Activated CD4-positive, alpha-beta T cell treated with anti-CD3 and anti-CD28 coated beads for 24 hours (primary cell): Measurements from ENCODE around the gene LTB4R.
"Not testable (repeated sequence)": the region's sequence is repeated elsewhere in the genome, so short reads cannot be mapped to it uniquely, and the experiment has no call there.

Experiments used
- DNase-seq, 2 donors: peaks; one replicate each; pipeline ENCODE4 v3.0.0-alpha.2; 2020; ENCODE audit warnings: low read depth in 2 of 2

Gene LTB4R

GRCh38 chr14:24343795-24344660 is 32.7 kb downstream of the LTB4R start:
- DNase-seq: no peak

- no peak for DNase-seq
Observed at GRCh38 chr14:24347134-24347533, 35.8 kb downstream of the LTB4R start.

- DNase-seq: no peak
Observed at GRCh38 chr14:24348186-24348585, 36.9 kb downstream of the LTB4R start.

GRCh38 chr14:24349742-24350141 is 38.4 kb downstream of the LTB4R start:
- no peak for DNase-seq

GRCh38 chr14:24351517-24351916 is 40.2 kb downstream of the LTB4R start:
- no peak for DNase-seq

GRCh38 chr14:24353559-24354481 is 42.5 kb downstream of the LTB4R start:
- no peak for DNase-seq

GRCh38 chr14:24354482-24354825 is 43.2 kb downstream of the LTB4R start:
- not testable (repeated sequence) for DNase-seq

- DNase-seq: no peak
Observed at GRCh38 chr14:24355009-24355408, 43.7 kb downstream of the LTB4R start.

- DNase-seq: no peak
Observed at GRCh38 chr14:24356208-24356607, 44.9 kb downstream of the LTB4R start.

- no peak for DNase-seq
Observed at GRCh38 chr14:24360281-24360680, 49.0 kb downstream of the LTB4R start.

GRCh38 chr14:24361326-24361725 is 50.0 kb downstream of the LTB4R start:
- no peak for DNase-seq

- no peak for DNase-seq
Observed at GRCh38 chr14:24362241-24362960, 51.1 kb downstream of the LTB4R start.

GRCh38 chr14:24363401-24363800 is 52.1 kb downstream of the LTB4R start:
- no peak for DNase-seq

GRCh38 chr14:24364841-24365240 is 53.5 kb downstream of the LTB4R start:
- no peak for DNase-seq

GRCh38 chr14:24365600-24366412 is 54.5 kb downstream of the LTB4R start:
- peak; percentile 42 to 62 for DNase-seq

GRCh38 chr14:24366413-24366720 is 55.1 kb downstream of the LTB4R start:
- no peak for DNase-seq

GRCh38 chr14:24366721-24367513 is 55.6 kb downstream of the LTB4R start:
- peak in 1 of 2 donors; percentile 17 for DNase-seq
